Measurements from ENCODE around the gene POLD1.

POLD1 gene

DNA sequence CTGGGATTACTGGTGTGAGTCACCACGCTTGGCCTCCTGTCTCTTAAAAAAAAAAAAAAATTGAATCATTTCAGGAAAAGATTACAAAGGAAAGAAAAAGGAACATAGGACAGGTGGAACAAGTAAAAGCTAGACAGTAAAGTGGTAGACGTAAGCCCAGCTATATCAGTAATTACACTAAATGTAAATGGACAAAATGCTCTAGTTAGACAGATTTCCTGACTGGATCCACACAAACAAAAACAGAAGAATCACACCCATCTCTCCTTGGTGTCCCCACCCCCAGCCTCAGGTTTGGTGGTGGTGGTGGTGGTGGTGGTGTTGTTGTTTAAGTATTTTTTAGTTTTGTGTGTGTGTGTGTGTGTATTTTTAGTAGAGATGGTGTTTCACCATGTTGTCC lies 28.3 kb downstream of the POLD1 start:
- H3K27ac ChIP-seq = no peak overlapping the region
- DNase-seq = no peak
- H3K27me3 ChIP-seq (replicated peaks) = no peaks in the 10 kb centered on the region
- H3K36me3 ChIP-seq (replicated peaks) = no peaks in the 10 kb centered on the region
- no peak overlapping the region for H3K4me3 ChIP-seq (ENCODE audit: low read depth, low read length)
- in situ Hi-C loops (cut with HindIII; ENCODE audit: low pct_ligation_motif_present, low sequenced_read_pairs) = no loop called here
- TF ChIP-seq, protein P1, sequence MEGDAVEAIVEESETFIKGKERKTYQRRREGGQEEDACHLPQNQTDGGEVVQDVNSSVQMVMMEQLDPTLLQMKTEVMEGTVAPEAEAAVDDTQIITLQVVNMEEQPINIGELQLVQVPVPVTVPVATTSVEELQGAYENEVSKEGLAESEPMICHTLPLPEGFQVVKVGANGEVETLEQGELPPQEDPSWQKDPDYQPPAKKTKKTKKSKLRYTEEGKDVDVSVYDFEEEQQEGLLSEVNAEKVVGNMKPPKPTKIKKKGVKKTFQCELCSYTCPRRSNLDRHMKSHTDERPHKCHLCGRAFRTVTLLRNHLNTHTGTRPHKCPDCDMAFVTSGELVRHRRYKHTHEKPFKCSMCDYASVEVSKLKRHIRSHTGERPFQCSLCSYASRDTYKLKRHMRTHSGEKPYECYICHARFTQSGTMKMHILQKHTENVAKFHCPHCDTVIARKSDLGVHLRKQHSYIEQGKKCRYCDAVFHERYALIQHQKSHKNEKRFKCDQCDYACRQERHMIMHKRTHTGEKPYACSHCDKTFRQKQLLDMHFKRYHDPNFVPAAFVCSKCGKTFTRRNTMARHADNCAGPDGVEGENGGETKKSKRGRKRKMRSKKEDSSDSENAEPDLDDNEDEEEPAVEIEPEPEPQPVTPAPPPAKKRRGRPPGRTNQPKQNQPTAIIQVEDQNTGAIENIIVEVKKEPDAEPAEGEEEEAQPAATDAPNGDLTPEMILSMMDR (IDR thresholded peaks at IDR 0.05; ENCODE audit: low read depth, low read length, missing control alignments) = no peak

DNA sequence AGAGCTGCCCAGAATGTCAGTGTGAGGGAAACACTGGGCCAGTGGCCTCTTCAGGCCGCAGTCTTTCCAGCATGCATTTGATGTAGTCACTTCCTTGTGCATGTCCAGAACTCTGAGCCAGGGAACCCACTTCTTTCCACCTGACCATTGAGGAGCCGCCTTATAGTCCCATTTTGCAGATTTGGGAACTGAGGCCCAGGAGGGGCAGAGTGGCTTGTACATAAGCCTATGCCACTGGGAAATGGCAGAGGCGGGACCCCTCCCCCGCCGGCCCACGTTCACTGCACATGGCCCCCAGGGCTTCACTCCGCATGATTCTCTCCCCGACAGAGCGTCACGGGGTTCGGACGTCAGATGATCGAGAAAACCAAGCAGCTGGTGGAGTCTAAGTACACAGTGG lies 28.9 kb downstream of the POLD1 start:
- no peak for DNase-seq
- H3K27me3 ChIP-seq (replicated peaks) = no peaks in the 10 kb centered on the region
- no peak overlapping the region for H3K4me3 ChIP-seq (ENCODE audit: low read depth, low read length)
- TF ChIP-seq, protein P1 (IDR thresholded peaks at IDR 0.05; ENCODE audit: low read depth, low read length, missing control alignments) = no peak
- H3K27ac ChIP-seq = no peak overlapping the region
- H3K36me3 ChIP-seq (replicated peaks) = no peaks in the 10 kb centered on the region
- in situ Hi-C loops (cut with HindIII; ENCODE audit: low pct_ligation_motif_present, low sequenced_read_pairs) = no loop called here

DNA sequence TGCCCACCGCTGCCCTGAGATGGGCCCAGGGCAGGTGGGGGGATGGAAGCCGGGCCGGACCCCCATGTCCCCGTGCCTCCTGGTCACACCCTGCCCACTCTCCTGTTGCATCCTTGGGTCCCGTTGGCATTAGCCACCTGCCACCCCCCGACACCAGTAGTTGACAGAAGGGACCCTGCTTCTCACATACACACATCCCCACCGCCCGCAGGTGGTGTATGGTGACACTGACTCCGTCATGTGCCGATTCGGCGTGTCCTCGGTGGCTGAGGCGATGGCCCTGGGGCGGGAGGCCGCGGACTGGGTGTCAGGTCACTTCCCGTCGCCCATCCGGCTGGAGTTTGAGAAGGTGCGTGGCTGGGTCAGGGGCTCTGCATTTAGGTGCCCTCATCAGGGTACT lies 29.4 kb downstream of the POLD1 start:
- Histone ChIP-seq H3K27me3 (replicated peaks) (peaks cover 2% of the 10 kb centered on the region), H3K4me3 (ENCODE audit: low read depth, low read length) (no peak overlapping the region), H3K36me3 (replicated peaks) (no peaks in the 10 kb centered on the region), H3K27ac (no peak overlapping the region)
- in situ Hi-C loops (cut with HindIII; ENCODE audit: low pct_ligation_motif_present, low sequenced_read_pairs) = no loop called here
- TF ChIP-seq, protein P1 (IDR thresholded peaks at IDR 0.05; ENCODE audit: low read depth, low read length, missing control alignments) = no peak
- DNase-seq = no peak

DNA sequence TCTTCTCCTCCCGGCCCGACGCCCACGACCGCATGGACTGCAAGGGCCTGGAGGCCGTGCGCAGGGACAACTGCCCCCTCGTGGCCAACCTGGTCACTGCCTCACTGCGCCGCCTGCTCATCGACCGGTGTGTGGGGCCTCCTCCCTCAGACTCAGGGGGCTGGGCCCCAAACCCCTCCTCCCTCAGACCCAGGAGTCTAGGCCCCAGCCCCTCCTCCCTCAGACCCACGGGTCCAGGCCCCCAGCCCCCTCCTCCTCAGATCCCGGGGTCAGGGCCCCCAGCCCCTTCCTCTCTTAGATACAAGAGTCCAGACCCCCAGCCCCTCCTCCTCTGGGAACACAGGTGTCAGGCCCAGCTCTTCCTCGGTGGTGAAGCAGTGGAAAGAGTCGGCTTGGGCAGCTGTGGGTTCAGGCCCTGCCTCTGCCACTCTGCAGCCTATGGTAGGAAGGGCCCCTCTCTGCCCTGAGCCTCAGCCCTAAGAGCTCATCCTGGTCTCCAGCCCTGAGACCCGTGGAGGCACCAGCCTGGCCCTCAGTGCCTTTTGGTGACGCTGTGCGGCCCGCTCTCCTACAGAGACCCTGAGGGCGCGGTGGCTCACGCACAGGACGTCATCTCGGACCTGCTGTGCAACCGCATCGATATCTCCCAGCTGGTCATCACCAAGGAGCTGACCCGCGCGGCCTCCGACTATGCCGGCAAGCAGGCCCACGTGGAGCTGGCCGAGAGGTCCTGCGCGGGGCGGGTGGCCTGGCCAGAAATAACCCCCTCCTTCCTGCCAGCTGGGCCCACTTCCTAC lies 30.9 kb downstream of the POLD1 start:
- Histone ChIP-seq H3K4me3 (ENCODE audit: low read depth, low read length) (no peak overlapping the region), H3K27me3 (replicated peaks) (peaks cover 12% of the 10 kb centered on the region), H3K27ac (no peak overlapping the region), H3K36me3 (replicated peaks) (no peaks in the 10 kb centered on the region)
- TF ChIP-seq, protein P1 (IDR thresholded peaks at IDR 0.05; ENCODE audit: low read depth, low read length, missing control alignments) = peak; percentile 91
- DNase-seq = peak; percentile 64
- in situ Hi-C loops (cut with HindIII; ENCODE audit: low pct_ligation_motif_present, low sequenced_read_pairs) = no loop called here

DNA sequence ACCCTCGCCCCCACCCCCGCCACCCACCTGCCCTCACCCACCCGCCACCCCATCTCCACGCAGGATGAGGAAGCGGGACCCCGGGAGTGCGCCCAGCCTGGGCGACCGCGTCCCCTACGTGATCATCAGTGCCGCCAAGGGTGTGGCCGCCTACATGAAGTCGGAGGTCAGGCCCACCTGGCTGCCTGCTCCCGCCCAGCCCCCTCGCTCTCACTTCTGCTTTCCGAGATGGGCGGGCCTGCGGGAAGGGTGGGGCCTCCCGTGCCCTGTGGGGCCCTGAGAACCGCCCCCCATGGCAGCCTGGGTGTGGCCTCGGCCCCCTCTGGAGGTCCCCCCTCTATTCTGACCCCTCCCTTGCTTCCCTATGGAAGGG lies 31.5 kb downstream of the POLD1 start:
- in situ Hi-C loops (cut with HindIII; ENCODE audit: low pct_ligation_motif_present, low sequenced_read_pairs) = no loop called here
- no peaks in the 10 kb centered on the region for H3K36me3 ChIP-seq (replicated peaks)
- DNase-seq = no peak
- TF ChIP-seq, protein P1 (IDR thresholded peaks at IDR 0.05; ENCODE audit: low read depth, low read length, missing control alignments) = no peak
- H3K4me3 ChIP-seq (ENCODE audit: low read depth, low read length) = no peak overlapping the region
- H3K27ac ChIP-seq = no peak overlapping the region
- H3K27me3 ChIP-seq (replicated peaks) = peaks cover 12% of the 10 kb centered on the region

All from brain microvascular endothelial cell (primary cell).